Keratinocyte (primary cell): ENCODE results near the gene KTI12.

Experiments used
- CTCF ChIP-seq, 3 experiments: IDR thresholded peaks in 1 of 3; conservative IDR thresholded peaks in 1 of 3; optimal IDR thresholded peaks in 1 of 3; 2 replicates in 2 of 3; 3 replicates in 1 of 3; pipeline versions ENCODE3 to v1.5.1; 2011; ENCODE audit warnings: low read length in 3 of 3, mild to moderate bottlenecking in 3 of 3, moderate library complexity in 2 of 3, control low read depth in 1 of 3, inconsistent platforms in 1 of 3; ENCODE audit not compliant: insufficient read depth in 2 of 3; ENCODE audit errors: extremely low read depth in 1 of 3
- EZH2 ChIP-seq: IDR thresholded peaks from one replicate; pipeline ENCODE4 v1.6.1; 2012; ENCODE audit warnings: inconsistent platforms, mild to moderate bottlenecking, low read length, moderate library complexity

- TF ChIP-seq EZH2 (no peak), CTCF (optimal IDR thresholded peaks at IDR 0.05 in 1 of 3, IDR thresholded peaks at IDR 0.05 in 1 of 3, conservative IDR thresholded peaks at IDR 0.05 in 1 of 3; ENCODE audit: extremely low read depth in 1 of 3, insufficient read depth in 2 of 3, low read length in 3 of 3) (no peak)
Observed at GRCh38 chr1:52057255-52057654, 23.6 kb upstream of the KTI12 start.
